Natural killer cell (primary cell): ENCODE results near the gene SLC17A9. TPM values are rescaled to one million over a fixed set of nuclear protein-coding genes. Genes with fewer than 3 reads are reported as not detected.

ENCODE experiments used
- ATAC-seq, 3 donors: fragments of 150-1000 bp in 2 of 3; fragments of 200-7000 bp in 1 of 3; cut with Tn5 transposase; 1 replicate in 1 of 3; 2 replicates in 2 of 3; pipeline ENCODE4 v1.10.0; 2021; ENCODE audit warnings: mild to moderate bottlenecking in 2 of 3, moderate library complexity in 2 of 3
- DNase-seq, 2 donors: peaks; one replicate each; pipeline versions ENCODE4 v3.0.0 to v3.0.0-alpha.2; 2013 to 2021; ENCODE audit warnings: mixed read lengths in 1 of 2
- H3K27ac ChIP-seq: one replicate; pipeline ENCODE4 v1.5.1; 2013; ENCODE audit warnings: mild to moderate bottlenecking, low read length
- H3K27me3 ChIP-seq: one replicate; pipeline ENCODE4 v1.6.1; 2013; ENCODE audit warnings: low read length; ENCODE audit not compliant: control insufficient read depth, insufficient read depth
- H3K36me3 ChIP-seq: one replicate; pipeline ENCODE4 v1.6.1; 2013; ENCODE audit warnings: low read length; ENCODE audit not compliant: control insufficient read depth, insufficient read depth
- H3K4me1 ChIP-seq: one replicate; pipeline ENCODE4 v1.6.1; 2013; ENCODE audit warnings: low read length; ENCODE audit not compliant: control insufficient read depth, insufficient read depth
- H3K4me3 ChIP-seq: one replicate; pipeline ENCODE4 v1.5.1; 2013; ENCODE audit warnings: low read length
- H3K9me3 ChIP-seq: one replicate; pipeline ENCODE4 v1.6.1; 2013; ENCODE audit warnings: low read length; ENCODE audit not compliant: control insufficient read depth, insufficient read depth
- H3K27ac Mint-ChIP-seq, 2 donors: one replicate each; pipeline ENCODE4 v1.8.0; 2022; ENCODE audit warnings: mild to moderate bottlenecking in 2 of 2, mixed read lengths in 2 of 2, moderate library complexity in 1 of 2
- H3K27me3 Mint-ChIP-seq, 2 donors: one replicate each; pipeline ENCODE4 v1.8.0; 2022; ENCODE audit warnings: low read depth in 2 of 2, mixed read lengths in 2 of 2
- H3K36me3 Mint-ChIP-seq: one replicate; pipeline ENCODE4 v1.8.0; 2022; ENCODE audit warnings: mixed read lengths
- H3K4me1 Mint-ChIP-seq, 2 donors: one replicate each; pipeline ENCODE4 v1.8.0; 2022; ENCODE audit warnings: mixed read lengths in 2 of 2
- H3K4me3 Mint-ChIP-seq: one replicate; pipeline ENCODE4 v1.8.0; 2022; ENCODE audit warnings: mild to moderate bottlenecking, moderate library complexity, mixed read lengths
- H3K9me3 Mint-ChIP-seq, 2 donors: one replicate each; pipeline ENCODE4 v1.8.0; 2022; ENCODE audit warnings: mixed read lengths in 2 of 2
- WGBS: methylation state at CpG from one replicate; pipeline ENCODE4 v1.1.7; 2013; ENCODE audit warnings: missing lambda C conversion rate; ENCODE audit not compliant: insufficient coverage; 5-methylcytosine and 5-hydroxymethylcytosine counted together
- intact Hi-C: fragments of 100-400 bp; cut with micrococcal nuclease; formaldehyde crosslinking; loops from one replicate; pipeline ENCODE4 v1.14.2; 2022
- total RNA-seq, 4 donors: library from RNA; stranded (reverse); fragments of 120-200 nt in 1 of 4; gene quantifications; one replicate each; pipeline versions ENCODE4 v1.2.3 to v1.2.4, GENCODE V29; 2013 to 2022
- TF ChIP-seq, protein P1 (sequence below): fragments of 200-600 bp; IDR thresholded peaks from one replicate; pipeline ENCODE4 v1.8.0; 2022; ENCODE audit warnings: antibody characterized with exemption

The SLC17A9 gene
- total RNA-seq, 3 donors from 2014 or later (not counting 1 experiment from before 2014, with no cell fraction given), result 22.3 to 24.0 (median 23.8) TPM

- no peak overlapping the region for H3K4me3 ChIP-seq
- no peak for ATAC-seq
- 98% methylated on average over 16 of the region's 16 CpGs for WGBS
- Mint-ChIP-seq H3K9me3 (no peaks in the 10 kb centered on the region), H3K4me3 (no peak overlapping the region), H3K27me3 (no peaks in the 10 kb centered on the region), H3K4me1 (peaks cover 20 to 33% of the 10 kb centered on the region in 2 donors), H3K27ac (peak overlapping the region in 1 of 2 donors; percentile 34), H3K36me3 (peaks cover 16% of the 10 kb centered on the region)
- intact Hi-C loops, result no loop called here
- TF ChIP-seq, protein P1, sequence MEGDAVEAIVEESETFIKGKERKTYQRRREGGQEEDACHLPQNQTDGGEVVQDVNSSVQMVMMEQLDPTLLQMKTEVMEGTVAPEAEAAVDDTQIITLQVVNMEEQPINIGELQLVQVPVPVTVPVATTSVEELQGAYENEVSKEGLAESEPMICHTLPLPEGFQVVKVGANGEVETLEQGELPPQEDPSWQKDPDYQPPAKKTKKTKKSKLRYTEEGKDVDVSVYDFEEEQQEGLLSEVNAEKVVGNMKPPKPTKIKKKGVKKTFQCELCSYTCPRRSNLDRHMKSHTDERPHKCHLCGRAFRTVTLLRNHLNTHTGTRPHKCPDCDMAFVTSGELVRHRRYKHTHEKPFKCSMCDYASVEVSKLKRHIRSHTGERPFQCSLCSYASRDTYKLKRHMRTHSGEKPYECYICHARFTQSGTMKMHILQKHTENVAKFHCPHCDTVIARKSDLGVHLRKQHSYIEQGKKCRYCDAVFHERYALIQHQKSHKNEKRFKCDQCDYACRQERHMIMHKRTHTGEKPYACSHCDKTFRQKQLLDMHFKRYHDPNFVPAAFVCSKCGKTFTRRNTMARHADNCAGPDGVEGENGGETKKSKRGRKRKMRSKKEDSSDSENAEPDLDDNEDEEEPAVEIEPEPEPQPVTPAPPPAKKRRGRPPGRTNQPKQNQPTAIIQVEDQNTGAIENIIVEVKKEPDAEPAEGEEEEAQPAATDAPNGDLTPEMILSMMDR, result no peak
- DNase-seq, result no peak
- H3K9me3 ChIP-seq, result no peaks in the 10 kb centered on the region
- H3K36me3 ChIP-seq, result peaks cover 93% of the 10 kb centered on the region
- H3K27me3 ChIP-seq, result no peaks in the 10 kb centered on the region
- H3K4me1 ChIP-seq, result no peaks in the 10 kb centered on the region
- H3K27ac ChIP-seq, result no peak overlapping the region
Observed at GRCh38 chr20:62906209-62906608, 46.3 kb upstream of the SLC17A9 start.

GRCh38 chr20:62906647-62907375 lies 45.7 kb upstream of the SLC17A9 start:
- ATAC-seq, result no peak
- peak overlapping the region in 1 of 2 donors; percentile 34 for H3K27ac Mint-ChIP-seq
- H3K4me3 Mint-ChIP-seq, result no peak overlapping the region
- no peak overlapping the region for H3K27ac ChIP-seq
- H3K9me3 ChIP-seq, result no peaks in the 10 kb centered on the region
- no peaks in the 10 kb centered on the region for H3K27me3 Mint-ChIP-seq
- peaks cover 20 to 37% of the 10 kb centered on the region in 2 donors for H3K4me1 Mint-ChIP-seq
- WGBS, result 92% methylated on average over 30 of the region's 31 CpGs
- TF ChIP-seq, protein P1, result no peak
- no peaks in the 10 kb centered on the region for H3K4me1 ChIP-seq
- no peaks in the 10 kb centered on the region for H3K9me3 Mint-ChIP-seq
- peaks cover 93% of the 10 kb centered on the region for H3K36me3 ChIP-seq
- H3K4me3 ChIP-seq, result no peak overlapping the region
- DNase-seq, result no peak
- intact Hi-C loops, result no loop called here
- H3K36me3 Mint-ChIP-seq, result peaks cover 16% of the 10 kb centered on the region
- H3K27me3 ChIP-seq, result no peaks in the 10 kb centered on the region

GRCh38 chr20:62907384-62908317 lies 44.9 kb upstream of the SLC17A9 start:
- H3K4me1 Mint-ChIP-seq, result peaks cover 20 to 41% of the 10 kb centered on the region in 2 donors
- 69% methylated on average over 16 of the region's 16 CpGs for WGBS
- no peaks in the 10 kb centered on the region for H3K4me1 ChIP-seq
- H3K9me3 ChIP-seq, result no peaks in the 10 kb centered on the region
- H3K36me3 ChIP-seq, result peaks cover 92% of the 10 kb centered on the region
- no peaks in the 10 kb centered on the region for H3K27me3 Mint-ChIP-seq
- H3K27ac Mint-ChIP-seq, result peak overlapping the region in 1 of 2 donors; percentile 23
- no peaks in the 10 kb centered on the region for H3K27me3 ChIP-seq
- no peaks in the 10 kb centered on the region for H3K9me3 Mint-ChIP-seq
- DNase-seq (peak in 1 of 2 donors; percentile 72), ATAC-seq (peak in 2 of 3 donors; percentile 63 to 72)
- H3K27ac ChIP-seq, result no peak overlapping the region
- TF ChIP-seq, protein P1, result peak; percentile 57
- intact Hi-C loops, result no loop called here
- no peak overlapping the region for H3K4me3 ChIP-seq
- H3K4me3 Mint-ChIP-seq, result no peak overlapping the region
- H3K36me3 Mint-ChIP-seq, result peaks cover 16% of the 10 kb centered on the region
